Kidney (tissue), 14 donors: ENCODE data around the gene SERINC5. TPM values are rescaled to one million over a fixed set of nuclear protein-coding genes. Genes with fewer than 3 reads are reported as not detected.

Experiments used
- DNase-seq, 5 donors: peaks; one replicate each; pipeline ENCODE4 v3.0.0-alpha.2; 2013 to 2020
- FAIRE-seq: peaks from 2 replicates; lab custom pipeline; 2012; peaks lifted over from hg19 to GRCh38; lab: Jason Lieb, UNC
- H3K27ac ChIP-seq, 2 donors: one replicate each; pipeline ENCODE4 v1.7.0; 2013; ENCODE audit warnings: low read depth in 2 of 2, low read length in 2 of 2, inconsistent platforms in 1 of 2
- H3K27me3 ChIP-seq: one replicate; pipeline ENCODE4 v1.7.1; 2013; ENCODE audit warnings: low read length, inconsistent platforms; ENCODE audit not compliant: control insufficient read depth, insufficient read depth
- H3K36me3 ChIP-seq, 3 donors: one replicate each; pipeline versions ENCODE4 v1.7.0 to v1.7.1; 2013; ENCODE audit warnings: low read length in 3 of 3, control low read depth in 1 of 3, inconsistent platforms in 1 of 3; ENCODE audit not compliant: insufficient read depth in 3 of 3, control insufficient read depth in 2 of 3
- H3K4me1 ChIP-seq, 3 donors: one replicate each; pipeline versions ENCODE4 v1.7.0 to v1.7.1; 2013; ENCODE audit warnings: low read length in 3 of 3, inconsistent platforms in 1 of 3, low read depth in 1 of 3; ENCODE audit not compliant: control insufficient read depth in 2 of 3, insufficient read depth in 2 of 3
- H3K4me3 ChIP-seq, 3 donors: one replicate each; pipeline versions ENCODE4 v1.7.0 to v1.8.1; 2013; ENCODE audit warnings: low read length in 3 of 3, control low read depth in 1 of 3, inconsistent platforms in 1 of 3
- H3K9ac ChIP-seq, 3 donors: one replicate each; pipeline versions ENCODE4 v1.7.0 to v1.7.1; 2013; ENCODE audit warnings: low read length in 3 of 3, control low read depth in 1 of 3, inconsistent platforms in 1 of 3
- H3K9me3 ChIP-seq, 3 donors: one replicate each; pipeline versions ENCODE4 v1.7.0 to v1.7.1; 2013; ENCODE audit warnings: low read length in 3 of 3, control low read depth in 1 of 3, inconsistent platforms in 1 of 3; ENCODE audit not compliant: control insufficient read depth in 2 of 3, insufficient read depth in 1 of 3
- CTCF ChIP-seq: IDR thresholded peaks from 3 replicates; pipeline ENCODE4 v1.5.1; 2012; ENCODE audit warnings: mild to moderate bottlenecking, moderate library complexity, borderline replicate concordance; ENCODE audit not compliant: insufficient read depth; ENCODE audit errors: extremely low read depth
- intact Hi-C: fragments of 100-400 bp; cut with DNase I; formaldehyde crosslinking; loops from one replicate; pipeline ENCODE4 v1.11.1; 2022
- polyA plus RNA-seq: library from polyadenylated mRNA; stranded (reverse); fragments of 350-450 nt; fragmentation: Illumina TruSeq; extraction: RNeasy Lipid Tissue Mini Kit (QIAGEN cat#74804); gene quantifications from one replicate; pipeline ENCODE4 v1.2.3, GENCODE V29; 2014; ENCODE audit warnings: low read depth, low replicate concordance; ENCODE audit not compliant: insufficient read depth
- total RNA-seq: library from RNA; stranded (reverse); fragmentation: NEBNext Ultra II Directional; extraction: Animal tissue kit (Norgen Biotek cat#: 25700); gene quantifications from one replicate; pipeline ENCODE4 v1.2.1, GENCODE V29; 2021
- donor health status: control.
- donor health status: control.
- donor health status: control.
- donor health status: control.
- donor health status: control.
- donor health status: DM: yes; HTN: yes; CAD: no.
- donor health status: Normal renal cell carcinoma (clear cell type).

SERINC5 gene
- total and polyA plus RNA-seq, 2 donors from 2014 or later, result 3.9 to 23.8 TPM

GRCh38 chr5:80254767-80255430 is 949 bp downstream of the SERINC5 start:
- Histone ChIP-seq H3K36me3 (no peaks in the 10 kb centered on the region), H3K9ac (peak overlapping the region; percentile 75 to 84 (median 82)), H3K9me3 (no peaks in the 10 kb centered on the region), H3K27ac (peak overlapping the region; percentile 78 to 92), H3K4me1 (peaks cover 0 to 12% (median 11%) of the 10 kb centered on the region in 3 donors), H3K27me3 (no peaks in the 10 kb centered on the region), H3K4me3 (peak overlapping the region; percentile 69 to 93 (median 89))
- DNase-seq, result peak in 2 of 5 donors; percentile 48 to 64
- intact Hi-C loops, result no loop called here
- FAIRE-seq, result no peak
- no peak for TF ChIP-seq CTCF

- Histone ChIP-seq H3K9me3 (no peaks in the 10 kb centered on the region), H3K27me3 (no peaks in the 10 kb centered on the region), H3K4me1 (peaks cover 7 to 16% (median 14%) of the 10 kb centered on the region in 3 donors), H3K27ac (no peak overlapping the region), H3K36me3 (no peaks in the 10 kb centered on the region), H3K9ac (no peak overlapping the region), H3K4me3 (no peak overlapping the region)
- TF ChIP-seq CTCF, result no peak
- FAIRE-seq, result no peak
- DNase-seq, result no peak
- intact Hi-C loops, result no loop called here
Observed at GRCh38 chr5:80251636-80252035, 4.2 kb downstream of the SERINC5 start.

- no peak overlapping the region for H3K27ac ChIP-seq
- H3K4me1 ChIP-seq, result peaks cover 7 to 16% (median 14%) of the 10 kb centered on the region in 3 donors
- no peak overlapping the region for H3K4me3 ChIP-seq
- no peak overlapping the region for H3K9ac ChIP-seq
- DNase-seq (no peak), FAIRE-seq (no peak)
- H3K27me3 ChIP-seq, result no peaks in the 10 kb centered on the region
- TF ChIP-seq CTCF, result no peak
- intact Hi-C loops, result no loop called here
- H3K36me3 ChIP-seq, result no peaks in the 10 kb centered on the region
- H3K9me3 ChIP-seq, result no peaks in the 10 kb centered on the region
Observed at GRCh38 chr5:80250801-80251200, 5.0 kb downstream of the SERINC5 start.
